Dermis microvascular lymphatic vessel endothelial cell (primary cell): ENCODE measurements around the gene NES. TPM values are rescaled to one million over a fixed set of nuclear protein-coding genes. Genes with fewer than 3 reads are reported as not detected.

ENCODE experiments used
- DNase-seq, 2 donors: peaks; one replicate each; pipeline versions ENCODE4 v3.0.0 to v3.0.0-alpha.2; 2010; ENCODE audit warnings: low read depth in 2 of 2
- total RNA-seq: library from RNA; depleted of rRNA; stranded (reverse); fragments of >200 nt; gene quantifications from 2 replicates; pipeline ENCODE4 v1.2.1, GENCODE V29; 2014

Gene NES
- total RNA-seq, 1 donor from 2014 or later: 55.1 TPM

- DNase-seq: no peak
Measured at GRCh38 chr1:156619582-156619955, 57.6 kb downstream of the NES start.

GRCh38 chr1:156618853-156619581 is 58.2 kb downstream of the NES start, which contains the start of gene HAPLN2:
Gene HAPLN2, plus strand, starts transcription at chr1:156619415. Its CDS starts 4,076 bp downstream, at chr1:156623491.
- peak in 1 of 2 donors; percentile 34 for DNase-seq

Other genes starting within 250 kb of the NES start
- gene MEF2D, start 176.6 kb downstream of the NES start, total RNA-seq: 4.1 and 9.4 TPM in 2 replicates
- gene IQGAP3, start 104.8 kb downstream of the NES start, total RNA-seq: 6.8 and 12.8 TPM in 2 replicates
- gene TTC24, start 97.7 kb downstream of the NES start, total RNA-seq: not detected in 2 replicates
- 53.1 and 55.3 TPM in 2 replicates for gene NAXE, start 85.6 kb downstream of the NES start, total RNA-seq
- gene GPATCH4, start 75.9 kb downstream of the NES start, total RNA-seq: 12.7 and 18.1 TPM in 2 replicates
- 0.13 TPM in 1 of 2 replicates, not detected in the other for gene HAPLN2, start 58.0 kb downstream of the NES start, total RNA-seq
- not detected in 2 replicates for gene BCAN, start 35.3 kb downstream of the NES start, total RNA-seq
- gene CRABP2, start 28.2 kb upstream of the NES start, total RNA-seq: 0.25 TPM in 1 of 2 replicates, not detected in the other
- gene METTL25B, start 51.1 kb upstream of the NES start, total RNA-seq: 7.3 and 12.4 TPM in 2 replicates
- gene ISG20L2, start 51.4 kb upstream of the NES start, total RNA-seq: 6.0 and 7.2 TPM in 2 replicates
- 29.8 and 46.7 TPM in 2 replicates for gene MRPL24, start 63.7 kb upstream of the NES start, total RNA-seq
- 93.6 and 114 TPM in 2 replicates for gene HDGF, start 74.3 kb upstream of the NES start, total RNA-seq
- 9.6 and 13.3 TPM in 2 replicates for gene PRCC, start 90.1 kb upstream of the NES start, total RNA-seq
- 0.13 TPM in 1 of 2 replicates, not detected in the other for gene SH2D2A, start 139.4 kb upstream of the NES start, total RNA-seq
- not detected in 2 replicates for gene INSRR, start 181.7 kb upstream of the NES start, total RNA-seq
- gene NTRK1, start 183.5 kb upstream of the NES start, total RNA-seq: not detected in 2 replicates
- 10.9 and 25.2 TPM in 2 replicates for gene PEAR1, start 216.3 kb upstream of the NES start, total RNA-seq
- 0.13 TPM in 2 replicates for gene LRRC71, start 243.2 kb upstream of the NES start, total RNA-seq